ENCODE data around the gene KLHL3.

The KLHL3 gene

DNA sequence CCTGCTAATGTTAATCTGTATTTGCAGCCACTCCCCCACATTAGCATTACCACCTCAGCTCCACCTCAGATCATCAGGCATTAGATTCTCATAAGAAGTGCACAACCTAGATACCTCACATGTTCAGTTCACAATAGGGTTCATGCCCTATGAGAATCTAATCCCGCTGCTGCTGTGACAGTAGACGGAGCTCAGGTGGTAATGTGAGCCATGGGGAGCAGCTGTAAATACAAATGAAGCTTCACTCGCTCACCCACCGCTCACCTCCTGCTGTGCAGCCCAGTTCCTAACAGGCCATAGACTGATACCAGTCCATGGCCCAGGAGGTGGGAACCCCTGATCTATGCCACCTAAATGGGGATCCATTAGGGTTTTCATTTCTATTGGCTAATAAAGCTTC, 24.4 kb upstream of the KLHL3 start:
- DNase-seq (ENCODE audit: insufficient read length, low spot score) = no peak
- TF ChIP-seq, protein P1, sequence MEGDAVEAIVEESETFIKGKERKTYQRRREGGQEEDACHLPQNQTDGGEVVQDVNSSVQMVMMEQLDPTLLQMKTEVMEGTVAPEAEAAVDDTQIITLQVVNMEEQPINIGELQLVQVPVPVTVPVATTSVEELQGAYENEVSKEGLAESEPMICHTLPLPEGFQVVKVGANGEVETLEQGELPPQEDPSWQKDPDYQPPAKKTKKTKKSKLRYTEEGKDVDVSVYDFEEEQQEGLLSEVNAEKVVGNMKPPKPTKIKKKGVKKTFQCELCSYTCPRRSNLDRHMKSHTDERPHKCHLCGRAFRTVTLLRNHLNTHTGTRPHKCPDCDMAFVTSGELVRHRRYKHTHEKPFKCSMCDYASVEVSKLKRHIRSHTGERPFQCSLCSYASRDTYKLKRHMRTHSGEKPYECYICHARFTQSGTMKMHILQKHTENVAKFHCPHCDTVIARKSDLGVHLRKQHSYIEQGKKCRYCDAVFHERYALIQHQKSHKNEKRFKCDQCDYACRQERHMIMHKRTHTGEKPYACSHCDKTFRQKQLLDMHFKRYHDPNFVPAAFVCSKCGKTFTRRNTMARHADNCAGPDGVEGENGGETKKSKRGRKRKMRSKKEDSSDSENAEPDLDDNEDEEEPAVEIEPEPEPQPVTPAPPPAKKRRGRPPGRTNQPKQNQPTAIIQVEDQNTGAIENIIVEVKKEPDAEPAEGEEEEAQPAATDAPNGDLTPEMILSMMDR (IDR thresholded peaks at IDR 0.05; ENCODE audit: insufficient read depth, missing control alignments) = no peak
- FAIRE-seq = no peak

DNA sequence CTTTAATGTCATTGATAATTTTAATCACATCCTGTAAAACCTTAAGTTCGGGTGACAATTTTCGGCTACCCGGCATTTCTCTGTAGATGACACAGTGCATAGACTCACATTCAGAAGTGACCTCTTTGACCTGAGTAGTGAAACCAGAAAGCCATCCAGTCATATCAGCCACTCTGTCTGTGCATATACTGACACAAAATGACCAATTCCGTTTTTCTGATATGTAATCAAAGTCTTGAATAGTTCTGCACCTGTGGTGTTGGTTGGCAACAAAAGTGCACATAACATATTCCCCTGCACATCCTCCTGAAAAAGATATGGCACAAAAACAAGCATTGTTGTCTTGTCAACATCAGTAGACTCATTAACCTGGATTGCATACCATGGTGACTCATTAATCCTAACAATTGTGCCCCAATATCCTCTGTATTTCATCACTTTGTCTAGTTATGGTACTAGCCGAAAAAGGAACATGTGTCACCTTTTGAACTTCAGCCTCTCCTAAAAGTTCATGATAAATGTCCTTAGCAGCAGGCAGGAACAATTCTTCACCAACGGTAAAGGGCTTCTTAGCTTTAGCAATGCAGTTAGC, 22.9 kb upstream of the KLHL3 start:
- TF ChIP-seq, protein P1 (IDR thresholded peaks at IDR 0.05; ENCODE audit: insufficient read depth, missing control alignments) = no peak
- no peak for FAIRE-seq
- no peak for DNase-seq (ENCODE audit: insufficient read length, low spot score)

DNA sequence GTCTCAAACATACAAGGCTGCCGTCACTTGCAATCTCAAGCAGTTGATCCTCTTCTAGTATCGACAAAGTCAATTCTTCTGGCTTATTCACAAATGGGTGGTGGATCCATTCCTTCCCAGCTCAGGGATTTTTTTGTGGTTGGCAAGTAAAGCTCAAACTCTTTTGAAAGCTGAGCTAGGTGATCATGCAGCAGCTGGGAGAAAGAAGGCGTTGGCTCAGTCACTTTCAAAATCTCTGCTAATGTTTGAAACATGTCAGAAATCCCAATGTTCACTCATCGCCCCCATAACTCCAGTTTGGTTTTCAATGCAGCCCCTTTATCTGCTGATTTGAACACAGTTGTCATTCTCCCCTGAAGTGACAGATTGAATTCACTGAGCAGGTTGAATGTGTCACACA, 22.2 kb upstream of the KLHL3 start:
- TF ChIP-seq, protein P1 (IDR thresholded peaks at IDR 0.05; ENCODE audit: insufficient read depth, missing control alignments) = no peak
- no peak for FAIRE-seq
- DNase-seq (ENCODE audit: insufficient read length, low spot score) = no peak

DNA sequence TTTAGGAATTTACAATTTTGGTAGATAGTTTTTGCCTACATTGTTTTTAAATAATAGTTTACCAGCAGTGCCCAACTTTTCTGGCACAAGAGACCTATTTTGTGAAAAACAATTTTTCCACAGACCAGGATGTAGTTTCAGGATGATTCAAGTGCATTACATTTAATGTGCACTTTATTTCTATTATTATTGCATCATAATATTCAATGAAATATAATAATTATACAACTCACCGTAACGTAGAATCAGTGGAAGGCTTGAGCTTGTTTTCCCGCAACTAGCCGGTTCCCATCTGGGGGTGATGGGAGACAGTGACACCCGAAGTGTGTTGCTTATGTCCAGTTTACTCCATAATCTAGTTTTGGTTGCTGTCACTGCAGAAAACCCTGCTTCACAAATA, 21.7 kb upstream of the KLHL3 start:
- FAIRE-seq (no peak), DNase-seq (ENCODE audit: insufficient read length, low spot score) (no peak)
- TF ChIP-seq, protein P1 (IDR thresholded peaks at IDR 0.05; ENCODE audit: insufficient read depth, missing control alignments) = no peak

DNA sequence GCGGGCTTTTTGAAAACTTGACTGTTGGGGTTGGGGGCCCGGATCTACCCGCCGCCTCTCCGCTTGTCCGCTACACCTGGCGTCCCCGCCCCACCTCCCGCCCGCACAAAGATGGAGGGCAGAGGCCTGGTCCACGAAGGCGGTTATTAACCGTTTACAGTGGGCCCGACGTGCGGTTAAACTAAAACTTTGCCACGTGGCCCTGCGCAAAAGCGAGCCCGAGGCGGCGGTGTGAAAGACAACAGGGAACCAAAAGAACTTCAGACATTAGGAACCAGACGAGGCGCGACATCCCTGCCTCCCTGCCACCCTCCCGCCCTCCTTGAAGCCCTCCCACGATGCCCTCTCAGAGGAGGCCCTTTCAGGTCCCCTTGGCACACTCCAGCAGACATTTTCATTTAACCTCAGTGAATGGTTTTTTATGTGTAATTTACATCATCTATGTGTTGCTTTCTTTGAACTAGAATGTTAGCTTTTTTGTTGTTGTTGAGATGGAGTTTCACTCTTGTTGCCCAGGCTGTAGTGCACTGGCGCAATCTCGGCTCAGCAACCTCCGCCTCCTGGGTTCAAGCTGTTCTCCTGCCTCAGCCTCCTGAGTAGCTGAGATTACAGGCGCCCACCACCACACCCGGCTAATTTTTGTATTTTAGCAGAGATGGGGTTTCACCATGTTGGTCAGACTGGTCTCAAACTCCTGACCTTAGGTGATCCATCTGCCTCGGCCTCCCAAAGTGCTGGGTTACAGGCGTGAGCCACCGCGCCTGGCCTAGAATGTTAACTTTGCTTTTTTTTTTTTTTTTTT, 19.3 kb upstream of the KLHL3 start:
- DNase-seq (ENCODE audit: insufficient read length, low spot score) = no peak
- no peak for FAIRE-seq
- TF ChIP-seq, protein P1 (IDR thresholded peaks at IDR 0.05; ENCODE audit: insufficient read depth, missing control alignments) = no peak

DNA sequence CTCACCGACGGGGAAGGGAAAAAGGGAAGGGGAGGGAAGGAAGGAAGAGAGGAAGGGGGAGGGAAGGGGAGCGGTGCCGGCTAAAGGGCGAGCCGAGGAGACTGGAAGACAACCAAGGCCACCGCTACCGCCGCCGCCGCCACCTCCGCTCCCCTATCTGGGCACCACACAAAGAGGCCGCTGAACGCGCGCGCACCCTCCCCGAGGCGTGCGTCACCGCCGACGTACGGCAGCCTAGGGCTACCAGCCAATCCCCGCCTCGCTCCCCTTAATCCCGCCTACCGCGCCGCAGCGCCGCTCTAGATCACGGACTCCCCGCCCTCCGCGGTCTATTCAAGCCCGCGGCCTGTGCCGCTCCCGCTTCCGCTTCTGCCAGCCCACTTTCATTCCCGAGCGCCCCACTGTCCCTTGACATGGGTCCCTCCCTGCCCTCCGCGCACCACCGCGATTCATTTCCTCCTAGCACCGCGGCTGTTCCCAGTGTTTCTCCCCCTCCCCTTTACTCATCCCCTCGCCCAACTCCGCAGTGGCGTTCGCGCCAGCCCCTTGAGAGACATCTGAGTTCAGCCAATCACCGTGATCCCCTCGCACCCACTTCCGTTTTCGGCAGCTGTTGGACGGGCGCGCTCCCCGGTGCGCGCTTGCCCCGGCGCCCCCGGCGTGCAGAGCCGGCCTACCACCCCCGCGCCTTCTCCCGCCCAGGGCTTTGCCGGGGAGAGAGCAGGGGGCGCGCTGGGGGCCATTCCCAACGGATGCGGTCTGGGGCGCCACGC, 18.5 kb upstream of the KLHL3 start, which contains the start of gene HNRNPA0:
HNRNPA0 (minus strand) TSS at position 176 of the 773 bp plus-strand sequence. CDS start 297 bp downstream, outside the sequence.
- TF ChIP-seq, protein P1 (IDR thresholded peaks at IDR 0.05; ENCODE audit: insufficient read depth, missing control alignments) = no peak
- DNase-seq (ENCODE audit: insufficient read length, low spot score) = peak; percentile 73
- FAIRE-seq = no peak

Data from D721Med (cell line).